Mucosa of descending colon (tissue), 3 donors: Measurements from ENCODE around the gene SH3PXD2B. TPM values are rescaled to one million over a fixed set of nuclear protein-coding genes. Genes with fewer than 3 reads are reported as not detected.
A peak's percentile ranks its signal among the peaks of the same experiment; 100 is the strongest.

Experiments used
- ATAC-seq: fragments of 200-7000 bp; cut with Tn5 transposase; one replicate; pipeline ENCODE4 v1.9.1; 2020; ENCODE audit warnings: mild to moderate bottlenecking, moderate library complexity
- DNase-seq, 3 donors: peaks; one replicate each; pipeline ENCODE4 v3.0.0-alpha.2; 2020
- H3K36me3 ChIP-seq: fragments of 200-600 bp; one replicate; pipeline ENCODE4 v1.8.0; 2021; ENCODE audit warnings: low read depth, mild to moderate bottlenecking
- H3K4me1 ChIP-seq: fragments of 200-600 bp; one replicate; pipeline ENCODE4 v1.8.0; 2021; ENCODE audit warnings: low read depth, mild to moderate bottlenecking
- H3K4me3 ChIP-seq: fragments of 200-600 bp; one replicate; pipeline ENCODE4 v1.8.0; 2021; ENCODE audit warnings: mild to moderate bottlenecking
- H3K9me3 ChIP-seq: fragments of 200-600 bp; one replicate; pipeline ENCODE4 v1.8.0; 2021; ENCODE audit warnings: mild to moderate bottlenecking
- CTCF ChIP-seq: fragments of 200-600 bp; IDR thresholded peaks from one replicate; pipeline ENCODE4 v1.8.0; 2022; ENCODE audit warnings: antibody characterized with exemption, mild to moderate bottlenecking
- intact Hi-C, 2 donors: fragments of 100-400 bp; cut with DNase I in 1 of 2; cut with micrococcal nuclease in 1 of 2; formaldehyde crosslinking; loops; one replicate each; pipeline versions ENCODE4 v1.11.0 to v1.11.1; 2022; cut with DNase I, micrococcal nuclease
- total RNA-seq, 3 donors: library from RNA; stranded (reverse); fragmentation: NEBNext Ultra II Directional in 2 of 3; extraction: Animal tissue kit (Norgen Biotek cat#: 25700) in 2 of 3; gene quantifications; one replicate each; pipeline versions ENCODE4 v1.2.1 to v1.2.4, GENCODE V29; 2021 to 2023
- donor health status: DM: no; HTN: no; CAD: no; lungs with moderate emphysema.
- donor health status: DM: no; HTN: no; CAD: no.
- donor health status: DM: no; HTN: yes; CAD: no.

The SH3PXD2B gene
- total RNA-seq, 3 donors from 2014 or later: 5.4 to 28.7 (median 19.9) TPM

GRCh38 chr5:172285226-172286143 lies 168.8 kb downstream of the SH3PXD2B start:
- H3K9me3 ChIP-seq: no peaks in the 10 kb centered on the region
- TF ChIP-seq CTCF: no peak
- H3K4me3 ChIP-seq: no peak overlapping the region
- DNase-seq (no peak), ATAC-seq (no peak)
- H3K4me1 ChIP-seq: peaks cover 21% of the 10 kb centered on the region
- H3K36me3 ChIP-seq: no peaks in the 10 kb centered on the region
- intact Hi-C loops: no loop called here

- TF ChIP-seq CTCF: no peak
- no peak for ATAC-seq
- Histone ChIP-seq H3K4me1 (peaks cover 21% of the 10 kb centered on the region), H3K36me3 (no peaks in the 10 kb centered on the region), H3K4me3 (peak overlapping the region; percentile 81), H3K9me3 (no peaks in the 10 kb centered on the region)
- no peak for DNase-seq
- intact Hi-C loops: no loop called here
These were observed 169.7 kb downstream of the SH3PXD2B start for GRCh38 chr5:172284611-172284980.

- peak; percentile 83 to 90 (median 87) for DNase-seq
- intact Hi-C loops: no loop called here
- no peak for TF ChIP-seq CTCF
- Histone ChIP-seq H3K36me3 (no peaks in the 10 kb centered on the region), H3K4me3 (peak overlapping the region; percentile 81), H3K4me1 (peaks cover 21% of the 10 kb centered on the region), H3K9me3 (no peaks in the 10 kb centered on the region)
- peak; percentile 91 for ATAC-seq
These were observed 170.3 kb downstream of the SH3PXD2B start for GRCh38 chr5:172283862-172284610.

- Histone ChIP-seq H3K36me3 (no peaks in the 10 kb centered on the region), H3K9me3 (no peaks in the 10 kb centered on the region), H3K4me1 (peaks cover 21% of the 10 kb centered on the region), H3K4me3 (peak within 1 kb of the TSS; percentile 81)
- intact Hi-C loops: no loop called here
- ATAC-seq (peak; percentile 92), DNase-seq (peak; percentile 84 to 91 (median 90))
- TF ChIP-seq CTCF: peak; percentile 49
These were observed 171.1 kb downstream of the SH3PXD2B start, which contains the start of gene UBTD2 for GRCh38 chr5:172283020-172283861. Gene UBTD2, minus strand, starts transcription at chr5:172283764. Its CDS starts 99 bp downstream, at chr5:172283665.
